Measurements from ENCODE around the gene SLC46A1. TPM values are rescaled to one million over a fixed set of nuclear protein-coding genes. Genes with fewer than 3 reads are reported as not detected.
A peak's percentile ranks its signal among the peaks of the same experiment; 100 is the strongest.

The SLC46A1 gene
- total RNA-seq, 1 donor from 2014 or later, result 7.8 TPM

DNA sequence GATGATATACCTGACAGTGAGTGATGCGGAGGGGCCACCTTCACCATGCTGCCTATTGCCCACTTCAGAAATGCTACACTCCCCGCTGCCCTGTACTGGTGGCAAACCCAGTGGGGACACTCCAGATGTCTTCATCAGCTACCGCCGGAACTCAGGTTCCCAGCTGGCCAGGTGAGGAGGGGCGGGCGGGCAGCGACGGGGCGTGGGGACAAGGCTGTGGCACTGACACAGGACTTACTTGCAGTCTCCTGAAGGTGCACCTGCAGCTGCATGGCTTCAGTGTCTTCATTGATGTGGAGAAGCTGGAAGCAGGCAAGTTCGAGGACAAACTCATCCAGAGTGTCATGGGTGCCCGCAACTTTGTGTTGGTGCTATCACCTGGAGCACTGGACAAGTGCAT lies 17.9 kb downstream of the SLC46A1 start:
- Mint-ChIP-seq H3K9me3 (no peaks in the 10 kb centered on the region), H3K4me3 (no peak overlapping the region), H3K27me3 (ENCODE audit: insufficient read depth) (peaks cover 1% of the 10 kb centered on the region), H3K36me3 (ENCODE audit: low read depth) (peaks cover 28% of the 10 kb centered on the region), H3K4me1 (ENCODE audit: low read depth) (peaks cover 22% of the 10 kb centered on the region), H3K27ac (no peak overlapping the region)
- DNase-seq (ENCODE audit: low spot score), result no peak
- intact Hi-C loops (cut with micrococcal nuclease), result no loop called here

- DNase-seq (ENCODE audit: low spot score), result no peak
- peaks cover 27% of the 10 kb centered on the region for H3K36me3 Mint-ChIP-seq (ENCODE audit: low read depth)
- intact Hi-C loops (cut with micrococcal nuclease), result no loop called here
- H3K4me1 Mint-ChIP-seq (ENCODE audit: low read depth), result peaks cover 27% of the 10 kb centered on the region
- H3K9me3 Mint-ChIP-seq, result no peaks in the 10 kb centered on the region
- peaks cover 1% of the 10 kb centered on the region for H3K27me3 Mint-ChIP-seq (ENCODE audit: insufficient read depth)
- H3K4me3 Mint-ChIP-seq, result no peak overlapping the region
- H3K27ac Mint-ChIP-seq, result no peak overlapping the region
Measured at GRCh38 chr17:28386391-28386790, 19.6 kb downstream of the SLC46A1 start.

- intact Hi-C loops (cut with micrococcal nuclease), result no loop called here
- Mint-ChIP-seq H3K4me1 (ENCODE audit: low read depth) (peaks cover 33% of the 10 kb centered on the region), H3K27ac (peak overlapping the region; percentile 67), H3K27me3 (ENCODE audit: insufficient read depth) (peaks cover 1% of the 10 kb centered on the region), H3K36me3 (ENCODE audit: low read depth) (peaks cover 19% of the 10 kb centered on the region), H3K9me3 (no peaks in the 10 kb centered on the region), H3K4me3 (peak overlapping the region; percentile 84)
- DNase-seq (ENCODE audit: low spot score), result no peak
Measured at GRCh38 chr17:28385406-28385805, 20.6 kb downstream of the SLC46A1 start.

GRCh38 chr17:28385037-28385400 lies 21.0 kb downstream of the SLC46A1 start:
- no peak for DNase-seq (ENCODE audit: low spot score)
- no peaks in the 10 kb centered on the region for H3K9me3 Mint-ChIP-seq
- H3K4me1 Mint-ChIP-seq (ENCODE audit: low read depth), result peaks cover 37% of the 10 kb centered on the region
- intact Hi-C loops (cut with micrococcal nuclease), result no loop called here
- H3K36me3 Mint-ChIP-seq (ENCODE audit: low read depth), result peaks cover 15% of the 10 kb centered on the region
- H3K4me3 Mint-ChIP-seq, result peak overlapping the region; percentile 84
- H3K27me3 Mint-ChIP-seq (ENCODE audit: insufficient read depth), result peaks cover 1% of the 10 kb centered on the region
- H3K27ac Mint-ChIP-seq, result peak overlapping the region; percentile 89

- Mint-ChIP-seq H3K4me3 (peak overlapping the region; percentile 84), H3K4me1 (ENCODE audit: low read depth) (peaks cover 40% of the 10 kb centered on the region)
- intact Hi-C loops (cut with micrococcal nuclease), result loop anchor here (1.0 kb wide), 2 partner anchors 12 to 27 kb away; partner anchors contain the start of gene POLDIP2
Measured at GRCh38 chr17:28384281-28385036, 21.6 kb downstream of the SLC46A1 start.

DNA sequence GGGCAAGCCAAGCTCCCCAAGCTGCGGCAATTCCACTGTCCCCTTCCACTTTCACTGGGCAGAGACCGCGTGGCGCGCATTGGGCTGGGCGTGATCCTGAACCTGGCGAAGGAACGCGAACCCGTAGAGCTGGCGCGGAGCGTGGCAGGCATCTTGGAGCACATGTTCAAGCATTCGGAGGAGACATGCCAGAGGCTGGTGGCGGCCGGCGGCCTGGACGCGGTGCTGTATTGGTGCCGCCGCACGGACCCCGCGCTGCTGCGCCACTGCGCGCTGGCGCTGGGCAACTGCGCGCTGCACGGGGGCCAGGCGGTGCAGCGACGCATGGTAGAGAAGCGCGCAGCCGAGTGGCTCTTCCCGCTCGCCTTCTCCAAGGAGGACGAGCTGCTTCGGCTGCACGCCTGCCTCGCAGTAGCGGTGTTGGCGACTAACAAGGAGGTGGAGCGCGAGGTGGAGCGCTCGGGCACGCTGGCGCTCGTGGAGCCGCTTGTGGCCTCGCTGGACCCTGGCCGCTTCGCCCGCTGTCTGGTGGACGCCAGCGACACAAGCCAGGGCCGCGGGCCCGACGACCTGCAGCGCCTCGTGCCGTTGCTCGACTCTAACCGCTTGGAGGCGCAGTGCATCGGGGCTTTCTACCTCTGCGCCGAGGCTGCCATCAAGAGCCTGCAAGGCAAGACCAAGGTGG lies 24.7 kb downstream of the SLC46A1 start:
- H3K27me3 Mint-ChIP-seq (ENCODE audit: insufficient read depth), result peaks cover 1% of the 10 kb centered on the region
- intact Hi-C loops (cut with micrococcal nuclease), result no loop called here
- H3K27ac Mint-ChIP-seq, result no peak overlapping the region
- peaks cover 45% of the 10 kb centered on the region for H3K4me1 Mint-ChIP-seq (ENCODE audit: low read depth)
- DNase-seq (ENCODE audit: low spot score), result no peak
- peak overlapping the region; percentile 35 for H3K4me3 Mint-ChIP-seq
- H3K9me3 Mint-ChIP-seq, result no peaks in the 10 kb centered on the region
- peaks cover 9% of the 10 kb centered on the region for H3K36me3 Mint-ChIP-seq (ENCODE audit: low read depth)

More at GRCh38 chr17:28384281-28385036, 21.6 kb downstream of the SLC46A1 start:
- Mint-ChIP-seq H3K27ac (peak overlapping the region; percentile 89), H3K36me3 (ENCODE audit: low read depth) (peaks cover 11% of the 10 kb centered on the region), H3K9me3 (no peaks in the 10 kb centered on the region), H3K27me3 (ENCODE audit: insufficient read depth) (peaks cover 1% of the 10 kb centered on the region)
- peak; percentile 61 for DNase-seq (ENCODE audit: low spot score)

- intact Hi-C loops (cut with micrococcal nuclease), result no loop called here
- Mint-ChIP-seq H3K36me3 (ENCODE audit: low read depth) (peaks cover 6% of the 10 kb centered on the region), H3K4me3 (no peak overlapping the region), H3K27me3 (ENCODE audit: insufficient read depth) (no peaks in the 10 kb centered on the region), H3K9me3 (no peaks in the 10 kb centered on the region), H3K4me1 (ENCODE audit: low read depth) (peaks cover 37% of the 10 kb centered on the region), H3K27ac (no peak overlapping the region)
- DNase-seq (ENCODE audit: low spot score), result no peak
Measured at GRCh38 chr17:28379814-28380801, 25.9 kb downstream of the SLC46A1 start.

GRCh38 chr17:28372945-28373274 lies 33.1 kb downstream of the SLC46A1 start:
- DNase-seq (ENCODE audit: low spot score), result no peak
- peak overlapping the region; percentile 85 for H3K4me3 Mint-ChIP-seq
- no peaks in the 10 kb centered on the region for H3K9me3 Mint-ChIP-seq
- H3K36me3 Mint-ChIP-seq (ENCODE audit: low read depth), result peaks cover 6% of the 10 kb centered on the region
- H3K27ac Mint-ChIP-seq, result peak overlapping the region; percentile 68
- no peaks in the 10 kb centered on the region for H3K27me3 Mint-ChIP-seq (ENCODE audit: insufficient read depth)
- peaks cover 14% of the 10 kb centered on the region for H3K4me1 Mint-ChIP-seq (ENCODE audit: low read depth)
- intact Hi-C loops (cut with micrococcal nuclease), result loop anchor here (1.0 to 5.0 kb wide), 5 partner anchors 11 to 224 kb away; partner anchors contain the start of genes SLC46A1, SPAG5 and TMEM97

- peaks cover 14% of the 10 kb centered on the region for H3K4me1 Mint-ChIP-seq (ENCODE audit: low read depth)
Measured at GRCh38 chr17:28372203-28372944, 33.6 kb downstream of the SLC46A1 start.

GRCh38 chr17:28371245-28372202 lies 34.5 kb downstream of the SLC46A1 start, which contains the start of gene SARM1:
Gene SARM1, plus strand, starts transcription at chr17:28371694. Its CDS starts 339 bp downstream, at chr17:28372033.
- Mint-ChIP-seq H3K4me1 (ENCODE audit: low read depth) (peaks cover 14% of the 10 kb centered on the region), H3K4me3 (peak within 1 kb of the TSS; percentile 95), H3K9me3 (no peaks in the 10 kb centered on the region), H3K27me3 (ENCODE audit: insufficient read depth) (no peaks in the 10 kb centered on the region), H3K36me3 (ENCODE audit: low read depth) (peaks cover 6% of the 10 kb centered on the region), H3K27ac (peak within 1 kb of the TSS; percentile 98)
- peak; percentile 85 for DNase-seq (ENCODE audit: low spot score)
- intact Hi-C loops (cut with micrococcal nuclease), result loop anchor here (1.0 to 5.0 kb wide), 7 partner anchors 13 to 226 kb away; partner anchors contain the start of genes IFT20, POLDIP2, SLC46A1 and SPAG5

More at GRCh38 chr17:28372203-28372944, 33.6 kb downstream of the SLC46A1 start:
- peak overlapping the region; percentile 68 for H3K27ac Mint-ChIP-seq
- intact Hi-C loops (cut with micrococcal nuclease), result loop anchor here (1.0 to 5.0 kb wide), 5 partner anchors 12 to 225 kb away; partner anchors contain the start of genes SLC46A1, SPAG5 and TMEM97
- H3K9me3 Mint-ChIP-seq, result no peaks in the 10 kb centered on the region
- H3K4me3 Mint-ChIP-seq, result peak overlapping the region; percentile 85
- peaks cover 6% of the 10 kb centered on the region for H3K36me3 Mint-ChIP-seq (ENCODE audit: low read depth)
- no peak for DNase-seq (ENCODE audit: low spot score)
- H3K27me3 Mint-ChIP-seq (ENCODE audit: insufficient read depth), result no peaks in the 10 kb centered on the region

DNA sequence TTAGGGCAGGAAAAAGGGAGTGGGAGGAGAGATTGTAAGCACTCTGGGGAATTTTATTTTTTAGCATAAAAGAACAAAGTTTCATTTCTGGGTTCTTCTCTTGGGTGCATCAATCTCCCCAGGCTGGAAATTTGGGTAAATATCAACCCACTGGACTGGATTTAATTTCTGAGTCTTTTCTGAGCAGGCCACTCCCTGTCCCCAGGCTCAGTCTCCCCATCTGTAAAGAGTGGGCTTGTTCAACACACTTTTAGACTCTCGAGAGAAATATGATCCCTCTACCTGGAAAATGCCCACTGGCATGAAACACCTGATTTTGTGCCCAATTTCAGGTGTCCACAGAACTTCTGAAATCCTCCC lies 35.3 kb downstream of the SLC46A1 start:
- intact Hi-C loops (cut with micrococcal nuclease), result loop anchor here (1.0 to 5.0 kb wide), 5 partner anchors 13 to 227 kb away; partner anchors contain the start of genes IFT20, POLDIP2, SLC46A1 and SPAG5
- H3K27me3 Mint-ChIP-seq (ENCODE audit: insufficient read depth), result no peaks in the 10 kb centered on the region
- no peak for DNase-seq (ENCODE audit: low spot score)
- peak overlapping the region; percentile 98 for H3K27ac Mint-ChIP-seq
- peaks cover 6% of the 10 kb centered on the region for H3K36me3 Mint-ChIP-seq (ENCODE audit: low read depth)
- H3K4me1 Mint-ChIP-seq (ENCODE audit: low read depth), result peaks cover 14% of the 10 kb centered on the region
- H3K4me3 Mint-ChIP-seq, result peak overlapping the region; percentile 95
- no peaks in the 10 kb centered on the region for H3K9me3 Mint-ChIP-seq

All from activated T-helper 1 cell treated with anti-CD3 and anti-CD28 coated beads, Interleukin-12 subunit alpha, Interleukin-12 subunit beta, Interleukin-2, Interleukin-4 antibody, amounts not matched to agents 30 ng/mL and 10 ng/mL and 1 ng/mL, durations not matched to agents 14 hours and 24 hours and 36 hours (primary cell).